Natural killer cell (primary cell): Measurements from ENCODE around the gene EVI2A. TPM values are rescaled to one million over a fixed set of nuclear protein-coding genes. Genes with fewer than 3 reads are reported as not detected.
"Not testable (repeated sequence)": the region's sequence is repeated elsewhere in the genome, so short reads cannot be mapped to it uniquely, and the experiment has no call there.

Experiments used
- ATAC-seq, 3 donors: fragments of 150-1000 bp in 2 of 3; fragments of 200-7000 bp in 1 of 3; cut with Tn5 transposase; 1 replicate in 1 of 3; 2 replicates in 2 of 3; pipeline ENCODE4 v1.10.0; 2021; ENCODE audit warnings: mild to moderate bottlenecking in 2 of 3, moderate library complexity in 2 of 3
- DNase-seq, 2 donors: peaks; one replicate each; pipeline versions ENCODE4 v3.0.0 to v3.0.0-alpha.2; 2013 to 2021; ENCODE audit warnings: mixed read lengths in 1 of 2
- H3K27ac ChIP-seq: one replicate; pipeline ENCODE4 v1.5.1; 2013; ENCODE audit warnings: mild to moderate bottlenecking, low read length
- H3K27me3 ChIP-seq: one replicate; pipeline ENCODE4 v1.6.1; 2013; ENCODE audit warnings: low read length; ENCODE audit not compliant: control insufficient read depth, insufficient read depth
- H3K36me3 ChIP-seq: one replicate; pipeline ENCODE4 v1.6.1; 2013; ENCODE audit warnings: low read length; ENCODE audit not compliant: control insufficient read depth, insufficient read depth
- H3K4me1 ChIP-seq: one replicate; pipeline ENCODE4 v1.6.1; 2013; ENCODE audit warnings: low read length; ENCODE audit not compliant: control insufficient read depth, insufficient read depth
- H3K4me3 ChIP-seq: one replicate; pipeline ENCODE4 v1.5.1; 2013; ENCODE audit warnings: low read length
- H3K9me3 ChIP-seq: one replicate; pipeline ENCODE4 v1.6.1; 2013; ENCODE audit warnings: low read length; ENCODE audit not compliant: control insufficient read depth, insufficient read depth
- H3K27ac Mint-ChIP-seq, 2 donors: one replicate each; pipeline ENCODE4 v1.8.0; 2022; ENCODE audit warnings: mild to moderate bottlenecking in 2 of 2, mixed read lengths in 2 of 2, moderate library complexity in 1 of 2
- H3K27me3 Mint-ChIP-seq, 2 donors: one replicate each; pipeline ENCODE4 v1.8.0; 2022; ENCODE audit warnings: low read depth in 2 of 2, mixed read lengths in 2 of 2
- H3K36me3 Mint-ChIP-seq: one replicate; pipeline ENCODE4 v1.8.0; 2022; ENCODE audit warnings: mixed read lengths
- H3K4me1 Mint-ChIP-seq, 2 donors: one replicate each; pipeline ENCODE4 v1.8.0; 2022; ENCODE audit warnings: mixed read lengths in 2 of 2
- H3K4me3 Mint-ChIP-seq: one replicate; pipeline ENCODE4 v1.8.0; 2022; ENCODE audit warnings: mild to moderate bottlenecking, moderate library complexity, mixed read lengths
- H3K9me3 Mint-ChIP-seq, 2 donors: one replicate each; pipeline ENCODE4 v1.8.0; 2022; ENCODE audit warnings: mixed read lengths in 2 of 2
- WGBS: methylation state at CpG from one replicate; pipeline ENCODE4 v1.1.7; 2013; ENCODE audit warnings: missing lambda C conversion rate; ENCODE audit not compliant: insufficient coverage; 5-methylcytosine and 5-hydroxymethylcytosine counted together
- intact Hi-C: fragments of 100-400 bp; cut with micrococcal nuclease; formaldehyde crosslinking; loops from one replicate; pipeline ENCODE4 v1.14.2; 2022
- total RNA-seq, 4 donors: library from RNA; stranded (reverse); fragments of 120-200 nt in 1 of 4; gene quantifications; one replicate each; pipeline versions ENCODE4 v1.2.3 to v1.2.4, GENCODE V29; 2013 to 2022
- TF ChIP-seq, protein P1 (sequence below): fragments of 200-600 bp; IDR thresholded peaks from one replicate; pipeline ENCODE4 v1.8.0; 2022; ENCODE audit warnings: antibody characterized with exemption

EVI2A gene
- total RNA-seq, 3 donors from 2014 or later (not counting 1 experiment from before 2014, with no cell fraction given): 20.9 to 33.0 (median 32.4) TPM

DNA sequence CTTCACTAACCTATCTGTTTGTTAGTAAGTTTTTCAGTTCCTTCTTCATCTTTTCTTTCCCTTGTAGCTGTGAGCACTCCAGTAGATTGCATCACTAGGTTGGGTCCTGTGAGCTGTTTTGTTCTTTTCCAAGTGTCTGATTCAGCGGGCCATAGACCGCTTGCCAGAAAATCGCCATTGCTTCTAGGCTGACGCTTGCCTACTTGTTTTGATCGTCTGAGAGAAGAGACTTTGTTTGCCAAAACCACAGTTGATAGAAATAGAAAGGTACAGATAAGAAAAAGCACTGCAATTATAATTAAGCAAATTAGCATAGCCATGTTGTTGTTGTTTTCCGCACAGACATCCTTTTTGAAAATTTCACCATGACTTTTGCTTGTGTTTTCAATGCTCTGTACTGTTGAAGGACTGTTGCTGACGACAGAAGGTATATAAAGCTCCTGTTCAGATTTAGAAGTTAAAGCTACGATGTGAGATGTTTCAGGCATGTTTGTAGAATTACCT, 3.1 kb downstream of the EVI2A start:
- intact Hi-C loops: no loop called here
- no peaks in the 10 kb centered on the region for H3K36me3 Mint-ChIP-seq
- H3K9me3 ChIP-seq: no peaks in the 10 kb centered on the region
- 4% methylated on average over 8 of the region's 8 CpGs for WGBS
- peak; percentile 20 to 27 (median 22) for ATAC-seq
- H3K27ac ChIP-seq: peak overlapping the region; percentile 93
- H3K27me3 ChIP-seq: no peaks in the 10 kb centered on the region
- no peaks in the 10 kb centered on the region for H3K27me3 Mint-ChIP-seq
- peaks cover 15% of the 10 kb centered on the region for H3K4me1 ChIP-seq
- H3K36me3 ChIP-seq: peaks cover 2% of the 10 kb centered on the region
- H3K27ac Mint-ChIP-seq: peak overlapping the region; percentile 89 to 93
- H3K9me3 Mint-ChIP-seq: no peaks in the 10 kb centered on the region
- peak overlapping the region; percentile 75 for H3K4me3 ChIP-seq
- DNase-seq: peak in 1 of 2 donors; percentile 75
- peaks cover 40 to 56% of the 10 kb centered on the region in 2 donors for H3K4me1 Mint-ChIP-seq
- TF ChIP-seq, protein P1, sequence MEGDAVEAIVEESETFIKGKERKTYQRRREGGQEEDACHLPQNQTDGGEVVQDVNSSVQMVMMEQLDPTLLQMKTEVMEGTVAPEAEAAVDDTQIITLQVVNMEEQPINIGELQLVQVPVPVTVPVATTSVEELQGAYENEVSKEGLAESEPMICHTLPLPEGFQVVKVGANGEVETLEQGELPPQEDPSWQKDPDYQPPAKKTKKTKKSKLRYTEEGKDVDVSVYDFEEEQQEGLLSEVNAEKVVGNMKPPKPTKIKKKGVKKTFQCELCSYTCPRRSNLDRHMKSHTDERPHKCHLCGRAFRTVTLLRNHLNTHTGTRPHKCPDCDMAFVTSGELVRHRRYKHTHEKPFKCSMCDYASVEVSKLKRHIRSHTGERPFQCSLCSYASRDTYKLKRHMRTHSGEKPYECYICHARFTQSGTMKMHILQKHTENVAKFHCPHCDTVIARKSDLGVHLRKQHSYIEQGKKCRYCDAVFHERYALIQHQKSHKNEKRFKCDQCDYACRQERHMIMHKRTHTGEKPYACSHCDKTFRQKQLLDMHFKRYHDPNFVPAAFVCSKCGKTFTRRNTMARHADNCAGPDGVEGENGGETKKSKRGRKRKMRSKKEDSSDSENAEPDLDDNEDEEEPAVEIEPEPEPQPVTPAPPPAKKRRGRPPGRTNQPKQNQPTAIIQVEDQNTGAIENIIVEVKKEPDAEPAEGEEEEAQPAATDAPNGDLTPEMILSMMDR: no peak
- peak overlapping the region; percentile 80 for H3K4me3 Mint-ChIP-seq

DNA sequence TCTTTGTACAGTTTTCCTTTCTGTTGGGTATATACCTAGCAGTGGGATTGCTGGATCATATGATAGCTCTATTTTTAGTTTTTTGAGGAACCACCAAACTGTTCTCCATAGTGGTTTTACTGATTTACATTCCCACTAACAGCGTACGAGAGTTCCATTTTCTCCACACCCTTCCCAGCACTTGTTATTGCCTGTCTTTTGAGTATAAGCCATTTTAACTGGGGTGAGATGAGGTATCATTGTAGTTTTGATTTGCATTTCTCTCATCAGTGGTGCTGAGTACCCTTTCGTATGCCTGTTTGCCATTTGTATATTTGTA, 6.7 kb downstream of the EVI2A start:
- Histone ChIP-seq H3K4me1 (peaks cover 10% of the 10 kb centered on the region), H3K27me3 (no peaks in the 10 kb centered on the region), H3K4me3 (no peak overlapping the region), H3K27ac (peak overlapping the region; percentile 80), H3K36me3 (peaks cover 2% of the 10 kb centered on the region), H3K9me3 (no peaks in the 10 kb centered on the region)
- no CpG with 5 or more reads among the region's 3 CpGs for WGBS
- ATAC-seq (no peak), DNase-seq (no peak)
- Mint-ChIP-seq H3K27me3 (no peaks in the 10 kb centered on the region), H3K36me3 (no peaks in the 10 kb centered on the region), H3K4me3 (peak overlapping the region; percentile 95), H3K9me3 (no peaks in the 10 kb centered on the region), H3K27ac (peak overlapping the region; percentile 88 to 89), H3K4me1 (peaks cover 49 to 73% of the 10 kb centered on the region in 2 donors)
- TF ChIP-seq, protein P1: no peak
- intact Hi-C loops: loop anchor here (2.0 kb wide), 1 partner anchor 58 kb away; no protein-coding TSS in a partner anchor

DNA sequence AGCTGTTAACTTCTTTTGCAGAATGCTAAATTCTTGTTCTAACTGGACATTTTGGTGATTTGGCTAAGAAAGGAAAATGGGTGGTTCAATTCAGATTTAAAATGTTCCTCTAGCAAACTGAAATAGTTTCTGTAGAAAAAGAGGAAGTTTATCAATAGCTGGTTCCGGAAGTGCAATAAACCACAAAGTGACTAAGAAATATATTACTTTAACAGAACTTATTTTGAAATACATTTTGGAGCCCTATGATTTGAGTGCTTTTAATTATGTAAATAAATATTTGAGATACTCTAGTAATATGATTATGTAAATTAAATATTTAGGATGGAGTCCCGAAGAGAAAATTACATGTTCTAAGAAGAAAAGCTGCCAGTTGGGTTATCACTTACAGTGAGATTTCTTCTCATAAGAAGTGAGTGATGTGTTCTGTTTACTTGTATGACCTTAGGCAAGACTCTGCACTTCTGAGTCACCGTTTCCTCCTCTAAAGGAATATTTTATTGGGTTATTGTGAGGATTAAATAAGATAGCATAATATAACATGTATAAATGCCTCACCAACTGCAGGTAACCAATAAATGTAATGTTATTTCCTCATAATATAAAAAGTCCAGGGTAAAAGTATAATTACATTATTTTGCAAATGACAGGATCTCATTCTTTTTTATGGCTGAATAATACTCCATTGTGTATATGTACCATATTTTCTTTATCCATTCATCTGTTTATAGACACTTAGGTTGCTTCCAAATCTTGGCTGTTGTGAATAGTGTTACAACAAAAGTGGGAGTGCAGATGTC, 7.2 kb downstream of the EVI2A start, which contains the start of gene EVI2B:
Gene EVI2B (minus strand): TSS at position 73 of the 800 bp plus-strand sequence. CDS start 8,445 bp downstream, outside the sequence.
- ATAC-seq (peak; percentile 67 to 81 (median 70)), DNase-seq (peak in 1 of 2 donors; percentile 72)
- Histone ChIP-seq H3K4me1 (peaks cover 10% of the 10 kb centered on the region), H3K9me3 (no peaks in the 10 kb centered on the region), H3K4me3 (peak within 1 kb of the TSS; percentile 62), H3K27ac (peak within 1 kb of the TSS; percentile 80), H3K27me3 (no peaks in the 10 kb centered on the region), H3K36me3 (peaks cover 2% of the 10 kb centered on the region)
- H3K4me1 Mint-ChIP-seq: peaks cover 55 to 73% of the 10 kb centered on the region in 2 donors
- no peaks in the 10 kb centered on the region for H3K27me3 Mint-ChIP-seq
- H3K9me3 Mint-ChIP-seq: no peaks in the 10 kb centered on the region
- no peaks in the 10 kb centered on the region for H3K36me3 Mint-ChIP-seq
- WGBS: 0% methylated on average over 1 of the region's 3 CpGs
- H3K4me3 Mint-ChIP-seq: peak within 1 kb of the TSS; percentile 95
- TF ChIP-seq, protein P1: no peak
- H3K27ac Mint-ChIP-seq: peak within 1 kb of the TSS; percentile 88 to 89
- intact Hi-C loops: loop anchor here (2.0 kb wide), 1 partner anchor 59 kb away; no protein-coding TSS in a partner anchor

DNA sequence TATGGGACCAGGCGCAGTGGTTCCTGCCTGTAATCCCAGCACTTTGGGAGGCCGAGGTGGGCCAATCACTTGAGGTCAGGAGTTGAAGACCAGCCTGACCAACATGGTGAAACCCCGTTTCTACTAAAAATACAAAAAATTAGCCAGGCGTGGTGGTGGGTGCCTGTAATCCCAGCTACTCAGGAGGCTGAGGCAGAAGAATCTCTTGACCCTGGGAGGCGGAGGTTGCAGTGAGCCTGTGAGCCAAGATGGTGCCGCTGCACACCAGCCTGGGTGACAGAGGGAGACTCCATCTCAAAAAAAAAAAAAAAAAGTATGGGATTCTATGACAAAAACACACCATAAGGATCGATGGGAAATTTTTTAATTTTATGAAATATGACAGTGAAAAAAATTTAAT, 9.2 kb downstream of the EVI2A start:
- intact Hi-C loops, H3K36me3 ChIP-seq, H3K27me3 ChIP-seq, H3K9me3 ChIP-seq, H3K9me3 Mint-ChIP-seq, H3K36me3 Mint-ChIP-seq, H3K27me3 Mint-ChIP-seq: not testable (repeated sequence)
- Histone ChIP-seq H3K4me1 (peaks cover 18% of the 10 kb centered on the region), H3K27ac (peak overlapping the region; percentile 86), H3K4me3 (peak overlapping the region; percentile 62)
- peak overlapping the region; percentile 88 to 89 for H3K27ac Mint-ChIP-seq
- peak; percentile 40 to 68 for DNase-seq
- H3K4me1 Mint-ChIP-seq: peaks cover 59 to 75% of the 10 kb centered on the region in 2 donors
- 4% methylated on average over 5 of the region's 7 CpGs for WGBS
- peak overlapping the region; percentile 95 for H3K4me3 Mint-ChIP-seq
- ATAC-seq: peak in 2 of 3 donors; percentile 20 to 40
